Activated naive CD8-positive, alpha-beta T cell treated with anti-CD3 and anti-CD28 coated beads, Interleukin-2, amount 50 U/mL, for 24 hours (primary cell): Measurements from ENCODE around the gene ADCY4.
A peak's percentile ranks its signal among the peaks of the same experiment; 100 is the strongest.
"Not testable (repeated sequence)": the region's sequence is repeated elsewhere in the genome, so short reads cannot be mapped to it uniquely, and the experiment has no call there.

Experiments used
- ATAC-seq: fragments of 150-1000 bp; cut with Tn5 transposase; one replicate; pipeline ENCODE4 v1.10.0; 2021
- DNase-seq: peaks from one replicate; pipeline ENCODE4 v3.0.0; 2021
- H3K27ac Mint-ChIP-seq: one replicate; pipeline ENCODE4 v1.8.0; 2021; ENCODE audit warnings: mild to moderate bottlenecking, mixed read lengths
- H3K27me3 Mint-ChIP-seq: one replicate; pipeline ENCODE4 v1.8.0; 2021; ENCODE audit warnings: mixed read lengths
- H3K36me3 Mint-ChIP-seq: one replicate; pipeline ENCODE4 v1.8.0; 2021; ENCODE audit warnings: low read depth, mixed read lengths
- H3K4me1 Mint-ChIP-seq: one replicate; pipeline ENCODE4 v1.8.0; 2021; ENCODE audit warnings: mixed read lengths
- H3K4me3 Mint-ChIP-seq: one replicate; pipeline ENCODE4 v1.8.0; 2021; ENCODE audit warnings: mild to moderate bottlenecking, moderate library complexity, mixed read lengths
- H3K9me3 Mint-ChIP-seq: one replicate; pipeline ENCODE4 v1.8.0; 2021; ENCODE audit warnings: mixed read lengths

Gene ADCY4

DNA sequence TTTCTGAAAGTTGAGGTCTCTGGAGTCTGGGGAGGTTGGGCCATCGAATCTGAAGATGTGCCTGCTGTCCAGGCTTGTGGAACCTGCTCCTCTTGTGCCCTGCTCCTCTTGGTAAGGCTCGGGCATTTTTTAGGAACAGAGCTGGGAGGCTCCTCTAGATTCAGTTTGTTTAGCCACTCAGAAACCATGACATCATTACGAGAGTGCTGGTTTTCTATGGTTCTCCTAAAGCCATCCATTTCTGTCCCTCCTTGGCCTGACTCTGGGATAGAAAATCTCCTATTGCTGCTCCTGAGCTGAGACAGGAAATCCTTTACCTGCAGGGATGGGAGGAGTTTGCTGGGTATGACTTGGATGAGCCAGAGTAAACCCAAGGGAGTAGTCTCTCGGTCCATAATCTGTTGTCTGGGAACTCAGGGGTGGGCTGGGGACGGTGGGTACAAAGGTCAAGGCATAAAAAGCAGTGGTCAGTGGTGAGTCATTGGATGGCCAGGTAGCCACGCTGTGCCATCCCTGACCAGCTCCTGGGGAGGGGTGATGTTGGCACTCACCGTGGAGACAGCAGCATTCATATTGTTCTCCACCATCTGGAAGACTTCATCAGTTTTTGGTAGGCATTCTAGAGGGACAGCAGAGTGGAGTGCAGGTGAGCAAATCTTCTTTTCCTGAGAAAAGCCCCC lies 2.4 kb upstream of the ADCY4 start:
- DNase-seq (no peak), ATAC-seq (no peak)
- no peak overlapping the region for H3K27ac Mint-ChIP-seq
- no peak overlapping the region for H3K4me3 Mint-ChIP-seq
- peaks cover 7% of the 10 kb centered on the region for H3K36me3 Mint-ChIP-seq
- H3K9me3 Mint-ChIP-seq = no peaks in the 10 kb centered on the region
- H3K4me1 Mint-ChIP-seq = peaks cover 43% of the 10 kb centered on the region
- H3K27me3 Mint-ChIP-seq = peaks cover 22% of the 10 kb centered on the region

DNA sequence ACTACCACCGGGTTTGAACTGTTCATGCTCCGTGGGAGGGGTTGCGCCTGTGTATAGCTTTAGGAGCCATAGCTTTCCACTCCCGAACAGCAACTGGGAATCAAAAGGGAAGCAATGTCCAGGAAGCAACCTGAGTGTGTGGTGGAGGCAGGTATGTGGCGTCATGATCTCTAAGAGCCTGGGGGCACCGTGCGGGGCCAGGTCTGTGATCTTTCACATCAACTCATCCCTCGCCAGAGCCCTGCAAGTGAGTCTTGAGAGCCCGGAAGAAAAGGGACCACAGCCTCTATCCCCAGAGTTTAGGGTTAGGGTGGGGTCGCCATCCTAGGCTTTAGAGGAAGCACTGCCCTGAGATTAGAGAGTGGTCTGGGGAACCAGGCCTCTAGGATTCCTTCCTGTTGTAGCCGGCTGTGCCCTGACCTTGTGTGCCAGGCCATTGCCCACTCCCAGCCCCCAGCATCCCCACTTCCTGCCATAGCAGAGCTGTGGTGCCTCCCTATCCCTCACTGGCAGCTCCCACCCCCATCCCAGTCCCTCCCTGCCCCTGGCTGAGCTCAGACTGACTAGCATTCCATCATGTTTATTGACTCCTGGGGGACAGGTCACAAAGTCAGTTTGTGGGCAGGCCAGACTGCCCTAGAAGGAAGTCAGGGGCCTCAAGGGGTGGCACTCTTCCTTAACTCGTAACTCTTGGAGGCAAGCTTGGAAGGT lies 745 bp upstream of the ADCY4 start:
- H3K4me1 Mint-ChIP-seq = peaks cover 51% of the 10 kb centered on the region
- no peak for DNase-seq

DNA sequence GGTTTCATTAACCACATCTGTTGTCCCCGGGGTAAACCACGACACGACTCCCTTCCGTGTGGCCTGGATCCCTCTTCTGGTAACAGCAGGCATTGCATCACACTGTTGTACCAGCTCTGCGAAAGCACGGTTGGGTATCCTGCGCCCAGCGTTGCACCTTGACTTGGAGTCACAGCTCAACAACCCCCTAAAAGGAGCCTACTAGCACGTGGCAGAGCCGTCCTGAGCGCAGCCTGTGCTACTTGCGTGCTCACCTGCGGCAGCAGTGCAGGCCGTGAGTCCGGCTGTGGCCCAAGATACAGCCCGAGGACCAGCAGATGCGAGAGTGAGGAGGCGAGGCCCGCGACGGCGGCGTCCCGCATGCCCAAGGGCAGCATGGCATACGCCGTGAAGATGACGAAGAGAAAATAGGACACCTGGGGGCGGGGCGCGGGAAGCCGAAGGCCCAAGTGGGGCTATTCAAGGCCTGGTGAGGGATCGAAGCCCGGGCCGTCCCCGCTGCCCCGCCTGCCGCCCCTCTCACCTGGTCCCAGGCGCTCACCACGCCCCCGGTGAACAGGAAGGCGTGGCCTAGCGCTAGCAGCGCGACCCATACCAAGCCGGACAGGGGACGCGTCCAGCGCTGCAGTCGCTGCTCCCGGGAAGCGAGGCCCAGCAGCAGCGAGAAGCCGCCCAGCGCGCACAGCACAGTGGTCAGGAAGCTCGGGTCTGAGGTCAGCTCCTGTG lies 2.4 kb downstream of the ADCY4 start:
- Mint-ChIP-seq H3K27ac (peak overlapping the region; percentile 63), H3K9me3 (no peaks in the 10 kb centered on the region), H3K4me3 (peak overlapping the region; percentile 78), H3K36me3 (peaks cover 4% of the 10 kb centered on the region), H3K4me1 (peaks cover 54% of the 10 kb centered on the region), H3K27me3 (peaks cover 28% of the 10 kb centered on the region)
- peak; percentile 80 for DNase-seq
- peak; percentile 81 for ATAC-seq

More for the DNA sequence above, 745 bp upstream of the ADCY4 start:
- Mint-ChIP-seq H3K27me3 (peaks cover 26% of the 10 kb centered on the region), H3K9me3 (no peaks in the 10 kb centered on the region), H3K4me3 (no peak overlapping the region), H3K27ac (no peak overlapping the region), H3K36me3 (peaks cover 7% of the 10 kb centered on the region)
- no peak for ATAC-seq

DNA sequence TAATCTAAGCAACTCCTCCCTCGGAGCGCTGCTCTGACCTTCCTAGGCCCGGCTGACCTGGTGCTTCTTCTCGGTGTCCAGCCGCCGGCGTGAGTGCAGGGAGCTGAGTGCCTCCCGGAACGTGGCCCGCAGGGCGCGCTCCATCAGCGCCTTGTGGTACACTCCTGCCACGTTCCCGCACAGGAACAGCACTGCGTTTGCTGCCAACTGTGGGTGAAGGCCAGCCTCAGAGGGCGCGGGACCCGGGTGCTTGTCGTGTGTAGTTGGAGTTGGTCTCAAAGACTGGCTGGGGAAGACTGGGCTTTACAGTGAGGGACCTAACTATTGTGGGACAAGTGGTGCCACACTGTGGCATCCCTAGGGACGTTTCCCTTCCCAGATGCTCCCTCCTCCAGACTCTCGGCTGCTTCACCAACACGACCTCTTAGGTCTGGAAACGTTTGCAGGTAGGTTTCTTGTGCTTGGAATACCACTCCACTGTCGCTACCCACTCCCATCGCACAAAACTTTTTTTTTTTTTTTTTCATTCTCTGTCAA lies 3.1 kb downstream of the ADCY4 start:
- Mint-ChIP-seq H3K4me3 (peak overlapping the region; percentile 78), H3K36me3 (peaks cover 4% of the 10 kb centered on the region), H3K27me3 (peaks cover 28% of the 10 kb centered on the region), H3K27ac (peak overlapping the region; percentile 63), H3K9me3 (no peaks in the 10 kb centered on the region), H3K4me1 (peaks cover 58% of the 10 kb centered on the region)
- ATAC-seq = no peak
- DNase-seq = no peak

DNA sequence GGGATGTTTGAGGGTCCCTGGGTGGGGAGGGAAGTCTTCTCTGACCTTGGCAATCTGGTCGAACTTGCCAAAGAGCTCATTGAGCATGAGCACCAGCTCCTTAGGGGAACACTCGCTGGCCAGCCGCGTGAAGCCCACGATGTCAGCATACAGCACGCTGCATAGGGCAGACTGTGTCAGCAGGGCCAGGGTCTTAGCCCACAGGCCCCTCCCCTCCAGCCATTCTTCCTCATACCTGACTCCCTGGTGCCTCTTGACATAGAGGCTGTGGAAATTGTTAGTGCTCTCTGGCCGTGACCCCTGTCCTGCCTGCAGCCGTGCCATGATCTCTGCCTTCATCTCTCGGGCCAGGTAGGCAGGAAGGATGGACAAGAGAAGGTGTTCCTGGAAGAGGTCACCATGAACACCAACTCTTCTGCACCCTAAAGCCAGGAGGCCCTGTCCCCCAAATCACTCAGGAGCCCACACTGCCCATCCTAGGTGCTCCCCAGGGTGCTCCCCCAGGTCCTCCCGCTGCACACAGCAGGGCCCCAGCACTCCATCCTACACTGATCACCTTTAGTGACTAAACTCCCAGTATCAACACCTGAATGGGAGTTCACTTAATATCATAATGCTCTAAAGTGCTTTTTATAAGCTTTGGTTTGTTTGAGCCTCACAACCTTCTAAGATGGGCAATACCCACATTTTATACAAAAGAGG lies 3.7 kb downstream of the ADCY4 start:
- no peaks in the 10 kb centered on the region for H3K9me3 Mint-ChIP-seq
- H3K4me1 Mint-ChIP-seq = peaks cover 58% of the 10 kb centered on the region
- peaks cover under 1% of the 10 kb centered on the region for H3K36me3 Mint-ChIP-seq
- H3K4me3 Mint-ChIP-seq = no peak overlapping the region
- H3K27me3 Mint-ChIP-seq = peaks cover 28% of the 10 kb centered on the region
- H3K27ac Mint-ChIP-seq = no peak overlapping the region
- no peak for ATAC-seq
- no peak for DNase-seq

DNA sequence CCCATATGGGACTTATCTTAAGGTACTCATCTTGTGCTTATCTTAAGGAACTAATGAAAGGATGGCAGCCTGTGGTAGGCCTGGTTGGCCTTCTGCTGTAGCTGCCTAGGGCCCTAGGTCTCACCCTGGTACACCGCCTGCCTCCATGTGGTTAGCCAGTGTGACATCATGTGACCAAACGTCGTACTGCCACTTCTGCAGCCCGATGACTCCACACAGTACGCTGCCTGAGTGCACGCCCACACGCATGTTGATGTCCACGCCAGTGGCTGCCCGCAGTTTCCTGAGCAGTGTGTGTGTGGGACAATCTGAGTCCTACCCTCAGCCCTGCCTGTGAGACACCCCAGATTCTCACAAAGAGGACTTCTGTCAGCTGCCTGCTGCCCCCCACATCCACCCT lies 5.1 kb downstream of the ADCY4 start:
- Mint-ChIP-seq H3K27ac (peak overlapping the region; percentile 34), H3K27me3 (peaks cover 22% of the 10 kb centered on the region), H3K36me3 (no peaks in the 10 kb centered on the region), H3K4me1 (peaks cover 54% of the 10 kb centered on the region), H3K9me3 (no peaks in the 10 kb centered on the region), H3K4me3 (no peak overlapping the region)
- DNase-seq (peak; percentile 62), ATAC-seq (peak; percentile 58)

DNA sequence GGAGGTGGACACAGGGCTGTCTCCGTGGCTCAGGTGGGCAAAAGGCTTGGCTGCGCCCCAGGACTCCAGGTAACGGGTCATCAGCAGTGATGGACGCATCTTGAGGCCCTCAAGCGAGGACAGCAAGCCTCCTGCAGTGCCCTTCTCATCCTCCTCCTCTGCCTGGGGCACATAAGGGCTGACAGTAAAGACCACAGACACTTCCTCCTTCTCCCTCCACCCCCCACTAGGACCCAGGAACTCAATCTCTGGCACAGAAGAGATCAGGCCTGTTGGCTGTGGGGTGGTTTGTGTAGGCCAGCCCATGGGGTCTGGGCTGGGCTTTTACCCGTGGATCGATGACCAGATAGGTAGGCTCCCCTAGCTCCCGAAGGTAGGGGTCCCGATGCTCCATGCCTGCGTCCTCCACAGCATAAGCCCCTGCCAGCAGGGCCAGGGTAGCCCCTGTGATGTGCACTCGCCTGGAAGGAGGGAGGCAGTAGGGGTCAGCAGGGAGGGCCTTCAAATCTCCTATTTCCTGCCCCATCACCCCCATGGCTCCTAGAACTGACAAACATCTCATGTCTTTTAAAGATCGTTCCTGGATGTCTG lies 5.7 kb downstream of the ADCY4 start:
- DNase-seq (no peak), ATAC-seq (no peak)
- no peak overlapping the region for H3K4me3 Mint-ChIP-seq
- no peaks in the 10 kb centered on the region for H3K36me3 Mint-ChIP-seq
- peaks cover 50% of the 10 kb centered on the region for H3K4me1 Mint-ChIP-seq
- H3K27me3 Mint-ChIP-seq = peaks cover 18% of the 10 kb centered on the region
- H3K27ac Mint-ChIP-seq = no peak overlapping the region
- H3K9me3 Mint-ChIP-seq = no peaks in the 10 kb centered on the region

GRCh38 chr14:24327914-24328313 lies 7.0 kb downstream of the ADCY4 start:
- not testable (repeated sequence) for H3K27ac Mint-ChIP-seq, ATAC-seq, DNase-seq, H3K27me3 Mint-ChIP-seq, H3K36me3 Mint-ChIP-seq, H3K9me3 Mint-ChIP-seq, H3K4me3 Mint-ChIP-seq
- H3K4me1 Mint-ChIP-seq = peaks cover 41% of the 10 kb centered on the region

DNA sequence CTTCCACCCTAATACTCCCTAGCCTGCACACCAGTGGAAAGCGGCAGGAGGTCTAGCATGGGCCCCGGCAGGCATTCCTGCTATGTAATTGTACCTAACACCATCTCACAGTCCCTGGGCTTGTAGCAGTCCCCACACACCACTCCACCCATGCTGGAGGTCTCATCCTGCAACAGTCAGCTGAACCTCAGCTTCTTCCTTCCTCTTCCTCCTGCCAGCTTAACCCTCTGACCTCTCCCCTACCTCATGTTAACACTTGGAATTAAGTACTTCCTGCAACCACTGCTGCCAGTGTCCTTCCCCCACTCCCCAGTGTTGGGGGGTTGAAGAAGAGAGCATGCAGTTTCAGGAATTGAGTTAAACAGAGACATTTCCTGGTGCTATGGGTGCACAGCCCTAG lies 7.6 kb downstream of the ADCY4 start:
- H3K27me3 Mint-ChIP-seq = peaks cover 6% of the 10 kb centered on the region
- DNase-seq (no peak), ATAC-seq (no peak)
- no peak overlapping the region for H3K4me3 Mint-ChIP-seq
- peaks cover 36% of the 10 kb centered on the region for H3K4me1 Mint-ChIP-seq
- no peaks in the 10 kb centered on the region for H3K9me3 Mint-ChIP-seq
- H3K36me3 Mint-ChIP-seq = no peaks in the 10 kb centered on the region
- H3K27ac Mint-ChIP-seq = no peak overlapping the region

GRCh38 chr14:24325963-24326362 lies 8.9 kb downstream of the ADCY4 start:
- no peaks in the 10 kb centered on the region for H3K9me3 Mint-ChIP-seq
- H3K36me3 Mint-ChIP-seq = no peaks in the 10 kb centered on the region
- DNase-seq (no peak), ATAC-seq (no peak)
- H3K4me1 Mint-ChIP-seq = peaks cover 29% of the 10 kb centered on the region
- peaks cover 2% of the 10 kb centered on the region for H3K27me3 Mint-ChIP-seq
- H3K27ac Mint-ChIP-seq = no peak overlapping the region
- no peak overlapping the region for H3K4me3 Mint-ChIP-seq

GRCh38 chr14:24325041-24325530 lies 9.8 kb downstream of the ADCY4 start:
- ATAC-seq (no peak), DNase-seq (no peak)
- Mint-ChIP-seq H3K27me3 (peaks cover 2% of the 10 kb centered on the region), H3K27ac (no peak overlapping the region), H3K4me3 (no peak overlapping the region), H3K9me3 (no peaks in the 10 kb centered on the region), H3K4me1 (peaks cover 24% of the 10 kb centered on the region), H3K36me3 (no peaks in the 10 kb centered on the region)

- Mint-ChIP-seq H3K27ac (no peak overlapping the region), H3K27me3 (peaks cover 2% of the 10 kb centered on the region), H3K4me1 (peaks cover 14% of the 10 kb centered on the region), H3K9me3 (no peaks in the 10 kb centered on the region), H3K36me3 (no peaks in the 10 kb centered on the region), H3K4me3 (no peak overlapping the region)
- DNase-seq (no peak), ATAC-seq (no peak)
Observed at GRCh38 chr14:24324024-24324423, 10.8 kb downstream of the ADCY4 start.

GRCh38 chr14:24323341-24323740 lies 11.5 kb downstream of the ADCY4 start:
- ATAC-seq (no peak), DNase-seq (no peak)
- H3K9me3 Mint-ChIP-seq = no peaks in the 10 kb centered on the region
- H3K27me3 Mint-ChIP-seq = no peaks in the 10 kb centered on the region
- no peak overlapping the region for H3K4me3 Mint-ChIP-seq
- peaks cover 7% of the 10 kb centered on the region for H3K4me1 Mint-ChIP-seq
- no peaks in the 10 kb centered on the region for H3K36me3 Mint-ChIP-seq
- H3K27ac Mint-ChIP-seq = no peak overlapping the region

- H3K9me3 Mint-ChIP-seq = no peaks in the 10 kb centered on the region
- H3K4me3 Mint-ChIP-seq = no peak overlapping the region
- H3K27ac Mint-ChIP-seq = no peak overlapping the region
Observed at GRCh38 chr14:24322672-24323071, 12.2 kb downstream of the ADCY4 start.

More at GRCh38 chr14:24322672-24323071, 12.2 kb downstream of the ADCY4 start:
- H3K4me1 Mint-ChIP-seq = peaks cover 10% of the 10 kb centered on the region
- no peaks in the 10 kb centered on the region for H3K27me3 Mint-ChIP-seq
- H3K36me3 Mint-ChIP-seq = no peaks in the 10 kb centered on the region
- DNase-seq (no peak), ATAC-seq (no peak)
